K562 (cell line): ENCODE results near the gene KCNH8.

Experiments
- ATF1 ChIP-seq, 2 experiments: fragments of 450-650 bp in 1 of 2; IDR thresholded peaks; 2 replicates each; pipeline ENCODE4 v1.6.1; 2016; ENCODE audit warnings: missing compliant biosample characterization in 1 of 2, missing genetic modification characterization in 1 of 2
- FOXJ2 ChIP-seq: fragments of 200-800 bp; sonication (Bioruptor generic); IDR thresholded peaks from 2 replicates; pipeline ENCODE4 v1.6.1; 2016; ENCODE audit warnings: missing genetic modification characterization, missing compliant biosample characterization
- RFX5 ChIP-seq: IDR thresholded peaks from 2 replicates; pipeline ENCODE4 v1.6.1; 2011; ENCODE audit warnings: low read depth, mild to moderate bottlenecking, improper control_type of control experiment, low read length
- TAF15 ChIP-seq: fragments of 200-400 bp; formaldehyde crosslinking; IDR thresholded peaks from 2 replicates; pipeline ENCODE4 v1.6.1; 2017; ENCODE audit warnings: mild to moderate bottlenecking, low read depth, low read length, moderate library complexity
- ZNF449 ChIP-seq: fragments of 250-450 bp; sonication (Bioruptor Pico); IDR thresholded peaks from 2 replicates; pipeline ENCODE4 v1.8.0; 2022; ENCODE audit warnings: moderate library complexity, mild to moderate bottlenecking, inconsistent platforms

GRCh38 chr3:19348941-19349564 is 200.7 kb downstream of the KCNH8 start:
- no peak for TF ChIP-seq FOXJ2 (tag)
- TF ChIP-seq ATF1 (CRISPR knock-in tag; IDR thresholded peaks at IDR 0.05) = no peak
- TF ChIP-seq ATF1 (tag; IDR thresholded peaks at IDR 0.05) = no peak
- TF ChIP-seq RFX5 = no peak
- TF ChIP-seq ZNF449 (CRISPR knock-in tag) = no peak
- TF ChIP-seq TAF15 = no peak
